Stomach (tissue), 9 donors: ENCODE data around the gene ST6GAL2. TPM values are rescaled to one million over a fixed set of nuclear protein-coding genes. Genes with fewer than 3 reads are reported as not detected.

Source experiments
- DNase-seq, 2 donors: peaks; one replicate each; pipeline versions ENCODE4 v3.0.0 to v3.0.0-alpha.2; 2013 to 2019
- H3K27ac ChIP-seq, 5 donors: fragments of 200-600 bp in 4 of 5; sonication (generic) in 4 of 5; one replicate each; pipeline ENCODE4 v1.5.1; 2013 to 2019; ENCODE audit warnings: mild to moderate bottlenecking in 1 of 5, moderate library complexity in 1 of 5
- H3K27me3 ChIP-seq, 3 donors: fragments of 200-600 bp; sonication (generic); one replicate each; pipeline ENCODE4 v1.5.1; 2017 to 2019; ENCODE audit warnings: mixed run types in 1 of 3
- H3K36me3 ChIP-seq, 4 donors: fragments of 200-600 bp; sonication (generic); 1 replicate in 3 of 4; 2 replicates in 1 of 4; pipeline ENCODE4 v1.5.1; 2016 to 2019
- H3K4me1 ChIP-seq, 4 donors: fragments of 200-600 bp; sonication (generic); one replicate each; pipeline ENCODE4 v1.5.1; 2016 to 2019
- H3K4me3 ChIP-seq, 4 donors: fragments of 200-600 bp; sonication (generic) in 3 of 4; one replicate each; pipeline ENCODE4 v1.5.1; 2016 to 2019; ENCODE audit warnings: mild to moderate bottlenecking in 1 of 4
- H3K9me3 ChIP-seq, 4 donors: fragments of 200-600 bp; sonication (generic); one replicate each; pipeline ENCODE4 v1.5.1; 2016 to 2019
- EP300 ChIP-seq: sonication (generic); formaldehyde crosslinking; IDR thresholded peaks from one replicate; pipeline ENCODE4 v1.6.1; 2017; ENCODE audit warnings: antibody characterized with exemption
- POLR2A ChIP-seq, 4 donors: fragments of 450-650 bp; IDR thresholded peaks; one replicate each; pipeline ENCODE4 v1.6.1; 2016; ENCODE audit warnings: antibody characterized with exemption in 4 of 4, control low read depth in 2 of 4, mild to moderate bottlenecking in 1 of 4, moderate library complexity in 1 of 4
- POLR2AphosphoS5 ChIP-seq, 3 donors: sonication (generic); formaldehyde crosslinking; IDR thresholded peaks; one replicate each; pipeline ENCODE4 v1.6.1; 2016; ENCODE audit warnings: antibody characterized with exemption in 3 of 3
- WGBS, 5 donors: extraction: QIAGEN DNeasy Blood & Tissue Kit in 3 of 5; methylation state at CpG; one replicate each; pipeline versions ENCODE4 v1.1.5 to v1.1.7; 2013 to 2018; 5-methylcytosine and 5-hydroxymethylcytosine counted together
- intact Hi-C: fragments of 100-400 bp; cut with DNase I; formaldehyde crosslinking; loops from one replicate; pipeline ENCODE4 v1.15.1; 2023; ENCODE audit warnings: low total_unique reads
- polyA plus RNA-seq, 3 donors: library from polyadenylated mRNA; stranded (reverse); fragments of 200-250 nt; gene quantifications; one replicate each; pipeline ENCODE4 v1.2.3, GENCODE V29; 2013
- total RNA-seq, 5 donors: library from RNA; depleted of rRNA; stranded (reverse); fragments of >200 nt; gene quantifications; one replicate each; pipeline versions ENCODE4 v1.1.0 to v1.2.3, GENCODE V29; 2014 to 2016
- TF ChIP-seq, protein P1 (sequence below), 7 experiments: fragments of 450-650 bp in 4 of 7; fragments of 200-600 bp in 3 of 7; sonication (generic) in 3 of 7; IDR thresholded peaks; one replicate each; pipeline ENCODE4 v1.5.1; 2016 to 2019; ENCODE audit warnings: antibody characterized with exemption in 7 of 7, control low read depth in 2 of 7, mild to moderate bottlenecking in 1 of 7
- donor health status: healthy with polysubstance abuse.
- donor health status: Bipolar disorder and iron deficiency.
- donor health status: healthy.

The ST6GAL2 gene
- total and polyA plus RNA-seq, 8 donors = 0.12 to 9.0 (median 0.63) TPM; not detected in 2

GRCh38 chr2:106863387-106863786 is 22.6 kb downstream of the ST6GAL2 start:
- Histone ChIP-seq H3K4me1 (no peaks in the 10 kb centered on the region), H3K4me3 (no peak overlapping the region), H3K27ac (no peak overlapping the region), H3K36me3 (no peaks in the 10 kb centered on the region), H3K9me3 (peaks cover 0 to 7% (median 7%) of the 10 kb centered on the region in 4 donors), H3K27me3 (no peaks in the 10 kb centered on the region)
- intact Hi-C loops = no loop called here
- WGBS, 5 donors = 40 to 54% (median 47%) methylated on average over 8 of the region's 8 CpGs
- TF ChIP-seq, protein P1, sequence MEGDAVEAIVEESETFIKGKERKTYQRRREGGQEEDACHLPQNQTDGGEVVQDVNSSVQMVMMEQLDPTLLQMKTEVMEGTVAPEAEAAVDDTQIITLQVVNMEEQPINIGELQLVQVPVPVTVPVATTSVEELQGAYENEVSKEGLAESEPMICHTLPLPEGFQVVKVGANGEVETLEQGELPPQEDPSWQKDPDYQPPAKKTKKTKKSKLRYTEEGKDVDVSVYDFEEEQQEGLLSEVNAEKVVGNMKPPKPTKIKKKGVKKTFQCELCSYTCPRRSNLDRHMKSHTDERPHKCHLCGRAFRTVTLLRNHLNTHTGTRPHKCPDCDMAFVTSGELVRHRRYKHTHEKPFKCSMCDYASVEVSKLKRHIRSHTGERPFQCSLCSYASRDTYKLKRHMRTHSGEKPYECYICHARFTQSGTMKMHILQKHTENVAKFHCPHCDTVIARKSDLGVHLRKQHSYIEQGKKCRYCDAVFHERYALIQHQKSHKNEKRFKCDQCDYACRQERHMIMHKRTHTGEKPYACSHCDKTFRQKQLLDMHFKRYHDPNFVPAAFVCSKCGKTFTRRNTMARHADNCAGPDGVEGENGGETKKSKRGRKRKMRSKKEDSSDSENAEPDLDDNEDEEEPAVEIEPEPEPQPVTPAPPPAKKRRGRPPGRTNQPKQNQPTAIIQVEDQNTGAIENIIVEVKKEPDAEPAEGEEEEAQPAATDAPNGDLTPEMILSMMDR (IDR thresholded peaks at IDR 0.05) = peak in 1 of 7 experiments; percentile 7
- no peak for TF ChIP-seq POLR2AphosphoS5 (IDR thresholded peaks at IDR 0.05)
- no peak for DNase-seq

DNA sequence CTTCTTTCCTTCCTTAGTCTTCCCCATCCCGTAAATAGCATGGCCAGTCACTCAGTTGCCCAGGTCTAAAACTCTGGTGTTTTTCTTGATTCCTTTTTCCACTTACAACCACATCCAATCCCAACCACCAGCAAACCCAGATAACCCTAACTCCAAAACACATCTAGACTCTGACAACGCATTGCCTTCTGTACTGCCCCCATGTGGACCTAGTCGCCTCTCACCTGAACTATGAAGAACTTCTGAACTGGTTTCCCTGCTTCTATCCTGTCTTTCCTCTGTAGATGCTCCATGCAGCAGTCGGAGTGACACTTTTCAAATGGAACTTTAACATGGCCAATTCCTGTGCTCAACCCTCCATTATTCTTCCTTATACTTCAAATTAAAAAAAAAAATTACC is 26.5 kb downstream of the ST6GAL2 start:
- DNase-seq = no peak
- 94 to 95% (median 94%) methylated on average over 4 of the region's 4 CpGs for WGBS, 5 donors
- Histone ChIP-seq H3K27ac (no peak overlapping the region), H3K27me3 (no peaks in the 10 kb centered on the region), H3K4me3 (no peak overlapping the region), H3K36me3 (no peaks in the 10 kb centered on the region), H3K4me1 (no peaks in the 10 kb centered on the region), H3K9me3 (peaks cover 0 to 9% (median 7%) of the 10 kb centered on the region in 4 donors)
- TF ChIP-seq POLR2AphosphoS5 (IDR thresholded peaks at IDR 0.05) = no peak
- TF ChIP-seq, protein P1 (IDR thresholded peaks at IDR 0.05) = no peak
- no peak for TF ChIP-seq POLR2A (IDR thresholded peaks at IDR 0.05)
- TF ChIP-seq EP300 = no peak
- intact Hi-C loops = no loop called here

DNA sequence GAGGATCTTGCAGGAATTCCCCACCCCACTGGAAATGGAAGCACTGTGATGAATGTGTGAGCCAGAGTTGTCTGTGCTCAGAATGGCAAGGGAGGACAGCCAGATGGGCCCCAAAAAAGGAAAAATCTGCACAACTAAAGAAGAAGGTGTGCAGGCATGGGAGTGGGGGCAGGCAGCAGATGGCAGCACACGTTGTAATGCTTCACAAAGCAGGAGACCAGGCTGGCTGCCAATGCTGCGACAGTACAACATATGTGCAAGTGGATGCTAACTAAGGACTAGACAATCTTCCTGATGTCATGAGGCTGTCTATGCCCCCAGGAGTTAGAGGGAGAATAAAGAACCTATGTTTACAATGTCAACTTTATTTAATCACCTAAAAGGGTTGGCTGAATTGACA is 27.2 kb downstream of the ST6GAL2 start:
- no peak overlapping the region for H3K27ac ChIP-seq
- peaks cover 0 to 9% (median 7%) of the 10 kb centered on the region in 4 donors for H3K9me3 ChIP-seq
- H3K36me3 ChIP-seq = no peaks in the 10 kb centered on the region
- 77 to 92% (median 84%) methylated on average over 2 of the region's 2 CpGs for WGBS, 5 donors
- intact Hi-C loops = no loop called here
- H3K27me3 ChIP-seq = no peaks in the 10 kb centered on the region
- TF ChIP-seq, protein P1 (IDR thresholded peaks at IDR 0.05) = no peak
- TF ChIP-seq POLR2AphosphoS5 (IDR thresholded peaks at IDR 0.05) = no peak
- TF ChIP-seq POLR2A (IDR thresholded peaks at IDR 0.05) = no peak
- TF ChIP-seq EP300 = no peak
- H3K4me3 ChIP-seq = no peak overlapping the region
- no peak for DNase-seq
- H3K4me1 ChIP-seq = no peaks in the 10 kb centered on the region

DNA sequence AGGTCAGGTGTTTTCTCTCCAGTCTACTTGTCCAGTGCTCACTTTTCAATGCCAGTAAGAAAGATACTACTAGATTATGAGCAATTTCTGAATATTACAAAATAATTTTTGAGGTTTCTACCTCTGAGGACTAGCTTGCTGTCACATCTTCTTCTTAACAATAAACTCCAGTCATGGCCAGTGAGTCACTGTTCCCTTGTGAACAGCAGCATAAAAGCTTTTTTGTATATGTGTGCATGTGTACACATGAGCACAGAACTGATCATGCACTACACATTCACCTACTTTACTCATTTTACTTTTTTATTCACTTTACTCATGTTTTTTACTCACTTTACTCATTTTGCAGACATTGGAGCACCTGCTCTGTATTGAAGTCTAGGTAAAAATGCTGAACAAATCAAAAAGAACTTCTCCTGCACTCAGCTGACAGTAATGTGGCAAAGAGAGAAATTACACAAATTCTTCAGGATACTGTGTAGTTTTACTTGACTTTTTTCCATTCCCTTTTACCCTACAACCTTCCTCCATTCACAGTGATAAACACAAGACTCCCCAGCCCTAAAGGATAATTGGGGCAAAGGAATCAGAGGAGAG is 28.0 kb downstream of the ST6GAL2 start:
- H3K36me3 ChIP-seq = no peaks in the 10 kb centered on the region
- no peak overlapping the region for H3K27ac ChIP-seq
- no peaks in the 10 kb centered on the region for H3K4me1 ChIP-seq
- peaks cover 0 to 9% (median 7%) of the 10 kb centered on the region in 4 donors for H3K9me3 ChIP-seq
- intact Hi-C loops = no loop called here
- no peak overlapping the region for H3K4me3 ChIP-seq
- no peak for DNase-seq
- TF ChIP-seq EP300 (no peak), POLR2AphosphoS5 (IDR thresholded peaks at IDR 0.05) (no peak), POLR2A (IDR thresholded peaks at IDR 0.05) (no peak)
- TF ChIP-seq, protein P1 (IDR thresholded peaks at IDR 0.05) = no peak
- no peaks in the 10 kb centered on the region for H3K27me3 ChIP-seq
